Measurements from ENCODE around the gene MAOA. TPM values are rescaled to one million over a fixed set of nuclear protein-coding genes. Genes with fewer than 3 reads are reported as not detected.

MAOA gene
- polyA plus RNA-seq, 2 of the 4 experiments (the other 2 are of a cell fraction), result 0.34 to 5.6 TPM

DNA sequence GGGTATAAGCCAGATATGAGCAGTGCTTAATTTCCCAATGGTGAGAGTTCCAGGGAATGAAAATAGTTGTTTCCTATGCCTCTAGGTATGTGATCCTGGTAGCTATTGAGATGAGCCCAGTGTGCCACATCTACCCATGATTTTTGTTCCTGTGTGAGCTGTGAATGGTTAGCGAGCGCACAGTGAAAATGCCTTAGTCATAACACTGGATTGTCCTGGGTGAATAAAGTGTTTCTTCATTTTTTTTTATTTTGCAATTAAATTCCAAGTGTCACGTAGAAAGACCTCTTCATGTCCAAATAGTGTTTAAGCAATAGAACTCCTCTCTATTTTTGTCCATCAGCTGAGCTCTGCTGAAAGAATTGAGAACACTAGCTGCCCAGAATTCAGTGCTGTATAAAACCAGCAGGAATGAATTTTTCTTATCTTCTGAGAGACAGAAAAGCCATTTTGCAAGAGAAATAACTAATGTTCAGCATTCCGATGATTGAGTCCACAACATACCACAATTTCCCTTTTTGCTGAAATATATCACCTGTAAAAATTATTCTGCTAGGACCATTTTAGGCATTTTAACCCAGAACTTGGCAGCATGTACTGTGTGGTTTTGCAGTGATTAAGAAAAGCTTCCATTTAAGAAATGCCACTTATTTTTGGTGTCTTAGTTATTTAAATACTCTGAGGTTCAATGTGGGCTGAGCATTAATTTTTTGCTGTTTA lies 5.6 kb downstream of the MAOA start:
- H3K27ac ChIP-seq, result no peak overlapping the region
- TF ChIP-seq CBX8 (IDR thresholded peaks at IDR 0.05), result no peak
- no peak for TF ChIP-seq HOXB5 (CRISPR knock-in tag; IDR thresholded peaks at IDR 0.05)
- TF ChIP-seq, protein P1, sequence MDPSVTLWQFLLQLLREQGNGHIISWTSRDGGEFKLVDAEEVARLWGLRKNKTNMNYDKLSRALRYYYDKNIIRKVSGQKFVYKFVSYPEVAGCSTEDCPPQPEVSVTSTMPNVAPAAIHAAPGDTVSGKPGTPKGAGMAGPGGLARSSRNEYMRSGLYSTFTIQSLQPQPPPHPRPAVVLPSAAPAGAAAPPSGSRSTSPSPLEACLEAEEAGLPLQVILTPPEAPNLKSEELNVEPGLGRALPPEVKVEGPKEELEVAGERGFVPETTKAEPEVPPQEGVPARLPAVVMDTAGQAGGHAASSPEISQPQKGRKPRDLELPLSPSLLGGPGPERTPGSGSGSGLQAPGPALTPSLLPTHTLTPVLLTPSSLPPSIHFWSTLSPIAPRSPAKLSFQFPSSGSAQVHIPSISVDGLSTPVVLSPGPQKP (IDR thresholded peaks at IDR 0.05; ENCODE audit: low read depth, low read length), result no peak
- TF ChIP-seq, protein P2, sequence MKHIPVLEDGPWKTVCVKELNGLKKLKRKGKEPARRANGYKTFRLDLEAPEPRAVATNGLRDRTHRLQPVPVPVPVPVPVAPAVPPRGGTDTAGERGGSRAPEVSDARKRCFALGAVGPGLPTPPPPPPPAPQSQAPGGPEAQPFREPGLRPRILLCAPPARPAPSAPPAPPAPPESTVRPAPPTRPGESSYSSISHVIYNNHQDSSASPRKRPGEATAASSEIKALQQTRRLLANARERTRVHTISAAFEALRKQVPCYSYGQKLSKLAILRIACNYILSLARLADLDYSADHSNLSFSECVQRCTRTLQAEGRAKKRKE (CRISPR knock-in tag; IDR thresholded peaks at IDR 0.05; ENCODE audit: low read depth), result no peak
- no peak for TF ChIP-seq CEBPB (IDR thresholded peaks at IDR 0.05)
- no peak for TF ChIP-seq BHLHE40 (IDR thresholded peaks at IDR 0.05; ENCODE audit: low read depth, low read length)
- TF ChIP-seq RFX5 (IDR thresholded peaks at IDR 0.05), result no peak
- ATAC-seq (no peak), DNase-seq (ENCODE audit: low read depth in 1 of 2, low spot score in 1 of 2) (no peak), FAIRE-seq (peak; percentile 63)
- 82% methylated on average over 4 of the region's 4 CpGs for WGBS (ENCODE audit: missing lambda C conversion rate)
- H3K4me3 ChIP-seq, result no peak overlapping the region
- CTCF ChIA-PET, result no interaction called here
- no peaks in the 10 kb centered on the region for H3K9me3 ChIP-seq
- no peaks in the 10 kb centered on the region for H3K4me1 ChIP-seq
- POLR2A ChIA-PET, result no interaction called here
- no peak overlapping the region for H3K4me2 ChIP-seq

DNA sequence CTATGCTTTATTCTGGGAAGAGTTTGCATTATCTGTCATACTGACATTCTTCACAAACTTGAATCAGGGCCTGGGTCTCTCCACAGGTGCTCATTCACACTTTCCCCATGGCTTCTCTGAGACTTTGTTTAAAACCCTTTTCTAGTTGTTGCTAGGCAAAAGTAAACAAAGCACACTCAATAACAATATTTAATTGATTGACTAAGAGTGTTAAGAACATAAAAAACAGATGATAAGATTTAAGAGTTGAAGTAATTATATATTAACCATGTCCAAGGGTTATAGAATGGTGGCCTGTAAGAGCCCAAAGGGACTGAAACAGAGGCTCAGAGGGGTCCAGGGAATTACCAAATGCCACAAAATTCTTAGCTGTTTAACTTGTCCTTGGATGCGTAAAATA lies 7.1 kb downstream of the MAOA start:
- Histone ChIP-seq H3K4me2 (no peak overlapping the region), H3K27ac (no peak overlapping the region), H3K4me1 (no peaks in the 10 kb centered on the region), H3K4me3 (no peak overlapping the region), H3K9me3 (no peaks in the 10 kb centered on the region)
- WGBS (ENCODE audit: missing lambda C conversion rate), result 100% methylated on average over 1 of the region's 1 CpG
- ChIA-PET CTCF (no interaction called here), POLR2A (no interaction called here)
- TF ChIP-seq MAFK (IDR thresholded peaks at IDR 0.05; ENCODE audit: partially characterized antibody) (no peak), ZC3H11A (IDR thresholded peaks at IDR 0.05) (no peak), HOXB13 (CRISPR knock-in tag; IDR thresholded peaks at IDR 0.05; ENCODE audit: low read depth) (no peak), KDM5A (IDR thresholded peaks at IDR 0.05) (no peak), CBX2 (IDR thresholded peaks at IDR 0.05; ENCODE audit: borderline replicate concordance, low read depth) (no peak), CBX8 (IDR thresholded peaks at IDR 0.05) (no peak), HDAC2 (IDR thresholded peaks at IDR 0.05) (no peak)
- TF ChIP-seq, protein P3, sequence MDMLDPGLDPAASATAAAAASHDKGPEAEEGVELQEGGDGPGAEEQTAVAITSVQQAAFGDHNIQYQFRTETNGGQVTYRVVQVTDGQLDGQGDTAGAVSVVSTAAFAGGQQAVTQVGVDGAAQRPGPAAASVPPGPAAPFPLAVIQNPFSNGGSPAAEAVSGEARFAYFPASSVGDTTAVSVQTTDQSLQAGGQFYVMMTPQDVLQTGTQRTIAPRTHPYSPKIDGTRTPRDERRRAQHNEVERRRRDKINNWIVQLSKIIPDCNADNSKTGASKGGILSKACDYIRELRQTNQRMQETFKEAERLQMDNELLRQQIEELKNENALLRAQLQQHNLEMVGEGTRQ (IDR thresholded peaks at IDR 0.05), result no peak
- DNase-seq (ENCODE audit: low read depth in 1 of 2, low spot score in 1 of 2) (no peak), ATAC-seq (no peak), FAIRE-seq (peak; percentile 91)

DNA sequence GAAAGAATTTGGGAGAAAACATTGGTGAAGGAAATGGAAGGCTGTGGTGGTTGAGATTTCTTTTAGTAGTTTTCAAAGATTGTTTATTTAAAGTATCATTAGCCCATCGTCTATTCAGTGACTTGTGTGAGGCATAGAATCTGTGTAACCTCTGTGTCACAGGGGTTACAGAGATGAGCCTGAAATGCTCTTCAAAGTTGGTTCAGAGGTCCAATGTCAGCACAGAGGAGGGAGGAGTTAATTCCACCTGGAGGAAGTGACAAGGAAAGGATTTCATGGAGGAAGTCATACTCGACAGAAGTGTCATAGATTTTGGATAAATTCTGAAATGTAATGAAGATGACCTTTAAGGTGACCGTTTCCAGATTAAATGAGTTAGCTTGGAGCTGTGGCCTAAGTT lies 8.2 kb downstream of the MAOA start:
- FAIRE-seq (peak; percentile 93), ATAC-seq (no peak), DNase-seq (ENCODE audit: low read depth in 1 of 2, low spot score in 1 of 2) (no peak)
- TF ChIP-seq, protein P4, sequence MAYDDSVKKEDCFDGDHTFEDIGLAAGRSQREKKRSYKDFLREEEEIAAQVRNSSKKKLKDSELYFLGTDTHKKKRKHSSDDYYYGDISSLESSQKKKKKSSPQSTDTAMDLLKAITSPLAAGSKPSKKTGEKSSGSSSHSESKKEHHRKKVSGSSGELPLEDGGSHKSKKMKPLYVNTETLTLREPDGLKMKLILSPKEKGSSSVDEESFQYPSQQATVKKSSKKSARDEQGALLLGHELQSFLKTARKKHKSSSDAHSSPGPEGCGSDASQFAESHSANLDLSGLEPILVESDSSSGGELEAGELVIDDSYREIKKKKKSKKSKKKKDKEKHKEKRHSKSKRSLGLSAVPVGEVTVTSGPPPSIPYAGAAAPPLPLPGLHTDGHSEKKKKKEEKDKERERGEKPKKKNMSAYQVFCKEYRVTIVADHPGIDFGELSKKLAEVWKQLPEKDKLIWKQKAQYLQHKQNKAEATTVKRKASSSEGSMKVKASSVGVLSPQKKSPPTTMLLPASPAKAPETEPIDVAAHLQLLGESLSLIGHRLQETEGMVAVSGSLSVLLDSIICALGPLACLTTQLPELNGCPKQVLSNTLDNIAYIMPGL (CRISPR knock-in tag; IDR thresholded peaks at IDR 0.05; ENCODE audit: borderline replicate concordance), result no peak
- no peaks in the 10 kb centered on the region for H3K4me1 ChIP-seq
- CTCF ChIA-PET, result no interaction called here
- no peak overlapping the region for H3K4me2 ChIP-seq
- 56% methylated on average over 3 of the region's 3 CpGs for WGBS (ENCODE audit: missing lambda C conversion rate)
- no peak overlapping the region for H3K4me3 ChIP-seq
- no peaks in the 10 kb centered on the region for H3K9me3 ChIP-seq
- H3K27ac ChIP-seq, result no peak overlapping the region
- POLR2A ChIA-PET, result no interaction called here

DNA sequence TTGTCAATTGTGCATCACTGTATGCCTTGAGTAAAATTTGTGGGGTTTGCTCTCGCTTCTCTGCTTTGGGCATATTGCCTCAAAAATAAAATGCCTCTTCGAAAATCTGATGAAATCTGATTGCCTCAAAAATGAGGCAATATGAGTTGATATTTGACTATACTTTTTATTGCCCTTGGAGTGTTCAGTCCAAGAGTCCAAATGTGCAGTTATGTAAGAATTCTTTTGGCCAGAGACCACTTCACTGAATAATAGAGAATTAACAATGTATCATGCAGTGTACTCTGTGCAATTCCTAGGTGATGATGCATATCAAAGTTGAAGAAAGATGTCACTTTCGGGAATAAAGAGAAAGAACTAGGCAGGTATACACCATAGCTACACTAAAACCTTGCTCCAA lies 8.6 kb downstream of the MAOA start:
- Histone ChIP-seq H3K27ac (no peak overlapping the region), H3K4me3 (no peak overlapping the region), H3K4me2 (no peak overlapping the region), H3K9me3 (no peaks in the 10 kb centered on the region), H3K4me1 (no peaks in the 10 kb centered on the region)
- ChIA-PET POLR2A (no interaction called here), CTCF (no interaction called here)
- DNase-seq (ENCODE audit: low read depth in 1 of 2, low spot score in 1 of 2) (no peak), ATAC-seq (no peak), FAIRE-seq (no peak)
- 38% methylated on average over 3 of the region's 3 CpGs for WGBS (ENCODE audit: missing lambda C conversion rate)
- TF ChIP-seq JUNB (IDR thresholded peaks at IDR 0.05), result no peak
- TF ChIP-seq HDAC2 (IDR thresholded peaks at IDR 0.05), result no peak
- TF ChIP-seq, protein P5, sequence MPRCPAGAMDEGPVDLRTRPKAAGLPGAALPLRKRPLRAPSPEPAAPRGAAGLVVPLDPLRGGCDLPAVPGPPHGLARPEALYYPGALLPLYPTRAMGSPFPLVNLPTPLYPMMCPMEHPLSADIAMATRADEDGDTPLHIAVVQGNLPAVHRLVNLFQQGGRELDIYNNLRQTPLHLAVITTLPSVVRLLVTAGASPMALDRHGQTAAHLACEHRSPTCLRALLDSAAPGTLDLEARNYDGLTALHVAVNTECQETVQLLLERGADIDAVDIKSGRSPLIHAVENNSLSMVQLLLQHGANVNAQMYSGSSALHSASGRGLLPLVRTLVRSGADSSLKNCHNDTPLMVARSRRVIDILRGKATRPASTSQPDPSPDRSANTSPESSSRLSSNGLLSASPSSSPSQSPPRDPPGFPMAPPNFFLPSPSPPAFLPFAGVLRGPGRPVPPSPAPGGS (IDR thresholded peaks at IDR 0.05), result no peak
- TF ChIP-seq POLR2AphosphoS2 (conservative IDR thresholded peaks at IDR 0.05; ENCODE audit: low read length), result no peak
- no peak for TF ChIP-seq ZFP36 (IDR thresholded peaks at IDR 0.05; ENCODE audit: borderline replicate concordance, partially characterized antibody)
- TF ChIP-seq, protein P6, sequence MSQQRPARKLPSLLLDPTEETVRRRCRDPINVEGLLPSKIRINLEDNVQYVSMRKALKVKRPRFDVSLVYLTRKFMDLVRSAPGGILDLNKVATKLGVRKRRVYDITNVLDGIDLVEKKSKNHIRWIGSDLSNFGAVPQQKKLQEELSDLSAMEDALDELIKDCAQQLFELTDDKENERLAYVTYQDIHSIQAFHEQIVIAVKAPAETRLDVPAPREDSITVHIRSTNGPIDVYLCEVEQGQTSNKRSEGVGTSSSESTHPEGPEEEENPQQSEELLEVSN (IDR thresholded peaks at IDR 0.05; ENCODE audit: borderline replicate concordance, low read depth), result no peak
- no peak for TF ChIP-seq SMC3 (IDR thresholded peaks at IDR 0.05)
- TF ChIP-seq HEYL (CRISPR knock-in tag; IDR thresholded peaks at IDR 0.05), result no peak
- TF ChIP-seq, protein P7, sequence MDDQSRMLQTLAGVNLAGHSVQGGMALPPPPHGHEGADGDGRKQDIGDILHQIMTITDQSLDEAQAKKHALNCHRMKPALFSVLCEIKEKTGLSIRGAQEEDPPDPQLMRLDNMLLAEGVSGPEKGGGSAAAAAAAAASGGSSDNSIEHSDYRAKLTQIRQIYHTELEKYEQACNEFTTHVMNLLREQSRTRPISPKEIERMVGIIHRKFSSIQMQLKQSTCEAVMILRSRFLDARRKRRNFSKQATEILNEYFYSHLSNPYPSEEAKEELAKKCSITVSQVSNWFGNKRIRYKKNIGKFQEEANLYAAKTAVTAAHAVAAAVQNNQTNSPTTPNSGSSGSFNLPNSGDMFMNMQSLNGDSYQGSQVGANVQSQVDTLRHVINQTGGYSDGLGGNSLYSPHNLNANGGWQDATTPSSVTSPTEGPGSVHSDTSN (IDR thresholded peaks at IDR 0.05), result no peak
- no peak for TF ChIP-seq ZC3H11A (IDR thresholded peaks at IDR 0.05)
- no peak for TF ChIP-seq CHD4 (IDR thresholded peaks at IDR 0.05; ENCODE audit: borderline replicate concordance)

Data from A549 (cell line).